ENCODE measurements around the gene CAMKMT. TPM values are rescaled to one million over a fixed set of nuclear protein-coding genes. Genes with fewer than 3 reads are reported as not detected.

The CAMKMT gene
- total RNA-seq, 1 experiment from 2014 or later, result 17.4 TPM

DNA sequence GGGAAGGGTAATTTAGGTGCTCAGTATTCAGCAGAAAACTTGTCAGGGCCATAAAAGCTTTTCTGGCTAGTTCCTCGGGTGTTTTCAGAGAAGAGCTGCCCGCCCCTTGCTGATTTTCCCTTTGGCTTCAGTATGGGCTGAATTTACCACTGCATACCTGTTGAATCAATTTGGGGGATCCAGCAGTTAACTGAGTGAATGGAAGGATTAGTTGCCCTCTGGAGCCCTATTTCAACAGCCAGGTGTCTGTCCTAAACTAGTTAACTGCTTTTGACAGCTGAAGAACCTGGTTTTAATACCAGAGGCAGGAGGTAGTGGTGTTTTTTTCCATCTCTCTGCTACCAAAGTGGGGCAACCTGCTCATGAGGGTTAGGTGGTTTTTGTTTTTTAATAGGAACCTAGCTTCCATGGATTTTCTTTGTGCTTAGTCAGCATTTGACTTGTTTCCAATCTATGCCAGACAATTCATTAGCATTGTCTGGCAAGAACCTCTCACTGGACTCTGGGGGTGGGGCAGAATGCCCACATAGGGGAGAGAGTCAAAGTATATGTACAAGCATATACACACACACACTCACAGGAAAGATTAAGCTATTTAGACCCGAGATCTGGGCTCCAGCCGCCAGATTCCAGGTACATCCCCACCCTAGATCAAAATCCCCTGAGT lies 413.2 kb downstream of the CAMKMT start:
- Histone ChIP-seq H4K91ac (ENCODE audit: insufficient read length, low read depth, low read length) (no peak overlapping the region), H3K79me2 (ENCODE audit: insufficient read depth, low read length) (no peaks in the 10 kb centered on the region), H3K79me1 (ENCODE audit: insufficient read depth, low read depth, low read length, poor library complexity, severe bottlenecking) (no peaks in the 10 kb centered on the region), H3K4me2 (ENCODE audit: insufficient read depth, insufficient read length, low read length) (no peak overlapping the region), H3T11ph (ENCODE audit: low read length) (no peak overlapping the region), H3K23ac (ENCODE audit: insufficient read length, low read depth, low read length) (no peak overlapping the region), H4K5ac (ENCODE audit: insufficient read length, low read depth, low read length) (no peak overlapping the region), H2BK20ac (ENCODE audit: low read depth, low read length, poor library complexity, severe bottlenecking) (no peak overlapping the region), H2AFZ (ENCODE audit: low read length) (no peak overlapping the region), H3K27ac (ENCODE audit: insufficient read length, low read depth, low read length) (no peak overlapping the region), H3K14ac (ENCODE audit: insufficient read depth, low read length) (no peak overlapping the region), H3K4ac (ENCODE audit: low read depth, low read length) (no peak overlapping the region), H4K8ac (replicated peaks; ENCODE audit: insufficient read length, low read depth, low read length) (no peak overlapping the region), H2BK15ac (ENCODE audit: low read depth, low read length) (no peak overlapping the region), H3K9me3 (ENCODE audit: control insufficient read depth, low read depth, low read length) (no peaks in the 10 kb centered on the region), H3K23me2 (ENCODE audit: insufficient read length, low read depth, low read length, poor library complexity, severe bottlenecking) (peaks cover 4% of the 10 kb centered on the region), H4K20me1 (ENCODE audit: control insufficient read depth, insufficient read depth, insufficient read length) (no peaks in the 10 kb centered on the region), H3K18ac (ENCODE audit: insufficient read length, low read depth, low read length) (no peak overlapping the region), H2BK5ac (ENCODE audit: insufficient read length, low read length) (no peak overlapping the region), H3K56ac (ENCODE audit: insufficient read length, low read depth, low read length) (no peak overlapping the region), H2BK120ac (ENCODE audit: low read depth, low read length, poor library complexity, severe bottlenecking) (no peak overlapping the region), H3K9ac (ENCODE audit: extremely low read depth, insufficient read length, low read length) (no peak overlapping the region), H3K4me1 (ENCODE audit: insufficient read depth, low read length) (peaks cover 12% of the 10 kb centered on the region; the same call in 1 of the 2 replicates), H2BK12ac (ENCODE audit: insufficient read length, low read depth, low read length) (no peak overlapping the region), H3K27me3 (ENCODE audit: insufficient read depth, low read length) (no peaks in the 10 kb centered on the region), H2AK5ac (ENCODE audit: insufficient read length, low read length) (no peak overlapping the region)
- H3K4me3 Mint-ChIP-seq, result peak overlapping the region in 1 of 2 experiments; percentile 2; a peak in 2 of 5 replicates
- H3K36me3 Mint-ChIP-seq (ENCODE audit: insufficient read depth in 1 of 3, low read depth in 3 of 3), result peaks cover 0 to 2% (median under 1%) of the 10 kb centered on the region in 3 experiments; a peak in 4 of 7 replicates
- WGBS (ENCODE audit: extremely low coverage, insufficient read length, low lambda C conversion rate), result no CpG with 5 or more reads among the region's 4 CpGs
- peaks cover 91 to 92% of the 10 kb centered on the region in 2 experiments for H3K4me1 Mint-ChIP-seq
- H3K27me3 Mint-ChIP-seq (ENCODE audit: low read depth), result peaks cover 7% of the 10 kb centered on the region
- TF ChIP-seq, protein P1, sequence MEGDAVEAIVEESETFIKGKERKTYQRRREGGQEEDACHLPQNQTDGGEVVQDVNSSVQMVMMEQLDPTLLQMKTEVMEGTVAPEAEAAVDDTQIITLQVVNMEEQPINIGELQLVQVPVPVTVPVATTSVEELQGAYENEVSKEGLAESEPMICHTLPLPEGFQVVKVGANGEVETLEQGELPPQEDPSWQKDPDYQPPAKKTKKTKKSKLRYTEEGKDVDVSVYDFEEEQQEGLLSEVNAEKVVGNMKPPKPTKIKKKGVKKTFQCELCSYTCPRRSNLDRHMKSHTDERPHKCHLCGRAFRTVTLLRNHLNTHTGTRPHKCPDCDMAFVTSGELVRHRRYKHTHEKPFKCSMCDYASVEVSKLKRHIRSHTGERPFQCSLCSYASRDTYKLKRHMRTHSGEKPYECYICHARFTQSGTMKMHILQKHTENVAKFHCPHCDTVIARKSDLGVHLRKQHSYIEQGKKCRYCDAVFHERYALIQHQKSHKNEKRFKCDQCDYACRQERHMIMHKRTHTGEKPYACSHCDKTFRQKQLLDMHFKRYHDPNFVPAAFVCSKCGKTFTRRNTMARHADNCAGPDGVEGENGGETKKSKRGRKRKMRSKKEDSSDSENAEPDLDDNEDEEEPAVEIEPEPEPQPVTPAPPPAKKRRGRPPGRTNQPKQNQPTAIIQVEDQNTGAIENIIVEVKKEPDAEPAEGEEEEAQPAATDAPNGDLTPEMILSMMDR (conservative IDR thresholded peaks at IDR 0.05), result no peak
- DNase-seq, result no peak
- peak overlapping the region in 2 of 3 experiments; percentile 6 to 47; a peak in 3 of 7 replicates for H3K27ac Mint-ChIP-seq
- H3K9me3 Mint-ChIP-seq, result peaks cover under 1 to 3% of the 10 kb centered on the region in 2 experiments; a peak in 3 of 5 replicates

Measured in H9 (cell line).